Measurements from ENCODE around the gene RPL35A. TPM values are rescaled to one million over a fixed set of nuclear protein-coding genes. Genes with fewer than 3 reads are reported as not detected.
A peak's percentile ranks its signal among the peaks of the same experiment; 100 is the strongest.

Gene RPL35A
- total and polyA plus RNA-seq, 2 of the 4 experiments (the other 2 are of a cell fraction) = 906 to 1,064 TPM

GRCh38 chr3:197950677-197951061 is 679 bp downstream of the RPL35A start:
- intact Hi-C loops (cut with micrococcal nuclease) = no loop called here
- POLR2A ChIA-PET (ENCODE audit: unreplicated experiment) = no interaction called here
- BruUV-seq (replicated peaks) = no TSS peak

More at GRCh38 chr3:197950677-197951061, 679 bp downstream of the RPL35A start:
- peak overlapping the region; percentile 88 for H3K4me3 ChIP-seq (ENCODE audit: insufficient read depth, low read depth, low read length)
- no peaks in the 10 kb centered on the region for H3K9me1 ChIP-seq (ENCODE audit: insufficient read depth, low read length)
- no peaks in the 10 kb centered on the region for H3K4me1 ChIP-seq (ENCODE audit: control insufficient read depth, insufficient read depth, low read length)
- H3K27ac ChIP-seq (ENCODE audit: insufficient read depth, low read length) = peak overlapping the region; percentile 85
- peak overlapping the region; percentile 80; the same call in 1 of the 2 replicates for H4K5ac ChIP-seq (ENCODE audit: low read depth, low read length)
- CTCF ChIA-PET = interaction anchor here (0.8 kb wide), 1 partner anchor 45 kb away, joined by 3 read pairs; no protein-coding TSS in a partner anchor
- H3K36me3 ChIP-seq (ENCODE audit: control insufficient read depth, insufficient read depth, low read length) = peaks cover 34% of the 10 kb centered on the region
- WGBS, 2 experiments (ENCODE audit: extremely low coverage in 2 of 2, insufficient read length in 1 of 2) = 0% methylated on average over 3 of the region's 11 CpGs; no CpG with 5 or more reads in 1 of the 2 experiments
- H4K91ac ChIP-seq (ENCODE audit: insufficient read depth, low read depth, low read length) = peak overlapping the region; percentile 82
- H3K56ac ChIP-seq (ENCODE audit: extremely low read depth, insufficient read depth, low read length) = peak overlapping the region; percentile 96
- in situ Hi-C loops (cut with MboI; ENCODE audit: low sequenced_read_pairs) = no loop called here
- peak overlapping the region; percentile 90 for H3K4me2 ChIP-seq (ENCODE audit: low read depth, low read length)
- H2BK5ac ChIP-seq (ENCODE audit: low read depth, low read length, poor library complexity, severe bottlenecking) = peak overlapping the region; percentile 98
- H3K18ac ChIP-seq (ENCODE audit: low read depth, low read length) = no peak overlapping the region
- H3K23ac ChIP-seq (ENCODE audit: low read depth, low read length) = peak overlapping the region; percentile 99
- H2BK15ac ChIP-seq (ENCODE audit: low read depth, low read length) = no peak overlapping the region
- no peak for TF ChIP-seq BHLHE40 (IDR thresholded peaks at IDR 0.05; ENCODE audit: low read depth, low read length)
- no peak for TF ChIP-seq CTCF (conservative IDR thresholded peaks at IDR 0.05; ENCODE audit: low read depth, low read length)
- no peak for DNase-seq
- H2AK5ac ChIP-seq (ENCODE audit: low read depth, low read length) = peak overlapping the region; percentile 100
- no peak overlapping the region for H2BK20ac ChIP-seq (ENCODE audit: low read depth, low read length)
- no peaks in the 10 kb centered on the region for H3K9me3 ChIP-seq (ENCODE audit: control insufficient read depth, insufficient read depth, low read length)
- H2BK120ac ChIP-seq (ENCODE audit: low read depth, low read length) = peak overlapping the region; percentile 9; the same call in 1 of the 2 replicates
- ATAC-seq (ENCODE audit: low read depth) = no peak
- peak overlapping the region; percentile 91 for H4K8ac ChIP-seq (ENCODE audit: low read depth in 2 of 2, low read length in 2 of 2)
- peak overlapping the region; percentile 99 for H3K14ac ChIP-seq (replicated peaks; ENCODE audit: low read depth, low read length)
- H2AK9ac ChIP-seq (replicated peaks; ENCODE audit: low read depth, low read length, poor library complexity) = peak overlapping the region; percentile 57
- H4K20me1 ChIP-seq (ENCODE audit: insufficient read depth, low read length) = peaks cover 33% of the 10 kb centered on the region
- no peak overlapping the region for H2AFZ ChIP-seq (replicated peaks; ENCODE audit: low read length, poor library complexity)
- no peaks in the 10 kb centered on the region for H3K27me3 ChIP-seq (ENCODE audit: control insufficient read depth, insufficient read depth, low read length)
- H3K79me1 ChIP-seq (ENCODE audit: low read depth in 1 of 2, low read length in 2 of 2) = peaks cover 17 to 40% of the 10 kb centered on the region in 2 experiments
- dilution Hi-C loops (cut with HindIII; ENCODE audit: low sequenced_read_pairs, unreplicated experiment) = no loop called here
- H3K4ac ChIP-seq (ENCODE audit: low read depth, low read length) = peak overlapping the region; percentile 98
- peak overlapping the region; percentile 99 for H3K9ac ChIP-seq (ENCODE audit: low read depth, low read length)
